Psoas muscle (tissue), 8 donors: ENCODE results near the gene SCTR. TPM values are rescaled to one million over a fixed set of nuclear protein-coding genes. Genes with fewer than 3 reads are reported as not detected.

Experiments used
- ATAC-seq, 4 donors: fragments of 200-7000 bp; cut with Tn5 transposase; one replicate each; pipeline ENCODE4 v1.9.1; 2020; ENCODE audit warnings: moderate library complexity in 3 of 4, mild to moderate bottlenecking in 2 of 4
- DNase-seq, 2 donors: peaks; one replicate each; pipeline ENCODE4 v3.0.0-alpha.2; 2020
- H3K27ac ChIP-seq: fragments of 200-600 bp; one replicate; pipeline ENCODE4 v1.8.0; 2022
- H3K27me3 ChIP-seq, 3 donors: fragments of 200-600 bp in 1 of 3; one replicate each; pipeline versions ENCODE4 v1.6.1 to v1.8.0; 2013 to 2022; ENCODE audit warnings: low read length in 2 of 3, mild to moderate bottlenecking in 2 of 3, moderate library complexity in 1 of 3; ENCODE audit not compliant: insufficient read depth in 3 of 3
- H3K36me3 ChIP-seq, 2 donors: fragments of 200-600 bp in 1 of 2; one replicate each; pipeline versions ENCODE4 v1.6.1 to v1.8.0; 2013 to 2022; ENCODE audit warnings: low read depth in 1 of 2, mild to moderate bottlenecking in 1 of 2, moderate library complexity in 1 of 2; ENCODE audit not compliant: insufficient read depth in 1 of 2
- H3K4me1 ChIP-seq: fragments of 200-600 bp; one replicate; pipeline ENCODE4 v1.8.0; 2022
- H3K4me3 ChIP-seq: fragments of 200-600 bp; one replicate; pipeline ENCODE4 v1.8.0; 2022; ENCODE audit warnings: mild to moderate bottlenecking
- H3K9me3 ChIP-seq: fragments of 200-600 bp; one replicate; pipeline ENCODE4 v1.8.0; 2022
- CTCF ChIP-seq: fragments of 200-600 bp; IDR thresholded peaks from one replicate; pipeline ENCODE4 v1.8.0; 2022; ENCODE audit warnings: antibody characterized with exemption
- WGBS, 3 donors: extraction: QIAGEN DNeasy Blood & Tissue Kit; methylation state at CpG; one replicate each; pipeline versions ENCODE4 v1.1.6 to v1.1.7; 2013; 5-methylcytosine and 5-hydroxymethylcytosine counted together
- intact Hi-C, 2 donors: fragments of 100-400 bp; cut with DNase I; formaldehyde crosslinking; loops; one replicate each; pipeline versions ENCODE4 v1.11.0 to v1.14.2; 2022
- polyA plus RNA-seq, 3 donors: library from polyadenylated mRNA; stranded (reverse); fragments of 200-250 nt; gene quantifications; one replicate each; pipeline ENCODE4 v1.2.3, GENCODE V29; 2013
- total RNA-seq, 4 donors: library from RNA; stranded (reverse); fragmentation: NEBNext Ultra II Directional in 2 of 4; extraction: Animal tissue kit (Norgen Biotek cat#: 25700) in 2 of 4; gene quantifications; one replicate each; pipeline versions ENCODE4 v1.2.1 to v1.2.4, GENCODE V29; 2021 to 2023
- donor health status: healthy with polysubstance abuse.
- donor health status: DM: no; HTN: no; CAD: no; lungs with moderate emphysema.
- donor health status: Bipolar disorder and iron deficiency.
- donor health status: healthy.
- donor health status: DM: yes; HTN: yes; CAD: no.
- donor health status: DM: no; HTN: no; CAD: no.
- donor health status: DM: no; HTN: no; CAD: no.
- donor health status: DM: yes; HTN: yes; CAD: no.

SCTR gene
- total and polyA plus RNA-seq, 7 donors = 0.12 to 1.3 (median 0.57) TPM; not detected in 4

DNA sequence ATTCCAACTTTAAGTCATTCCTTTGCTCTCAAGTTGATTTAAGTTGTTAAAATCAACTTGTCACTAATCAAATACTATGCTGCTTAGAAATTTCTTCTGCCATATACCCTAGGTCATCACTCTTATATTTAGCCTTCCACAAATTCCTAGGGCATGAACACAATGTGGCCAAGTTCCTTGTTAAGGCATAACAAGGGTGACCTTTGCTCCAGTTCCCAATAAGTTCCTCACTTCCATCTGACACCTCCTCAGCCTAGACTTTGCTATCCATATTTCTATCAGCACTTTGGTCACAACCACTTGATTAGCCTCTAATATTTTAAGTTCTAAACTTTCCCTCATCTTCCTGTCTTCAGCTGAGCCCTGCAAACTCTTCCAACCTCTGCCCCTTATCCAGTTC lies 102.5 kb downstream of the SCTR start:
- Histone ChIP-seq H3K27me3 (peaks cover 0 to under 1% (median 0%) of the 10 kb centered on the region in 3 donors), H3K4me1 (no peaks in the 10 kb centered on the region), H3K27ac (no peak overlapping the region), H3K4me3 (no peak overlapping the region), H3K36me3 (no peaks in the 10 kb centered on the region), H3K9me3 (no peaks in the 10 kb centered on the region)
- ATAC-seq (no peak), DNase-seq (no peak)
- intact Hi-C loops = no loop called here
- no peak for TF ChIP-seq CTCF

DNA sequence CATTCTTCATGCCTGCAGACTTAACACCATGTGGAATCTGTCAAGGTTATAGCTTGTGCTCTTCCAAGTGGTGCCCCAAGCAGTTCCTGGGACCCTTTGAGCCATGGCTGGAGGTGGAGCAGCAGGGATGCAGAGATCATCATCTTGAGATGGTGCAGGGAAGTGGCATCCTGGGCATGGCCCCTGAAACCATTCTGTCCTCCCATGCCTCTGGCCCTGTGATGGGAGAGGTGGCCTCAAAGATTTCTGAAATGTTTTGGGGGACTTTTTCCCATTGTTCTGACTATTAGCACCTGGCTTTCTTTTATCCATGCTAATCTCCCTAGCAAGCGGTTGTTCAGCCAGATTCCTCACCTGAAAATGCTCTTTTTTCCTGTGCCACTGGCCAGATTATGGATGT lies 103.0 kb downstream of the SCTR start:
- no peaks in the 10 kb centered on the region for H3K27me3 ChIP-seq
- no peak for ATAC-seq
- WGBS, 3 donors = 95 to 100% (median 100%) methylated on average over 1 of the region's 1 CpG
- no peaks in the 10 kb centered on the region for H3K9me3 ChIP-seq
- no peaks in the 10 kb centered on the region for H3K4me1 ChIP-seq
- intact Hi-C loops = no loop called here
- no peak overlapping the region for H3K27ac ChIP-seq
- H3K36me3 ChIP-seq = no peaks in the 10 kb centered on the region
- DNase-seq = no peak
- H3K4me3 ChIP-seq = no peak overlapping the region
- TF ChIP-seq CTCF = no peak

- intact Hi-C loops = no loop called here
- Histone ChIP-seq H3K27ac (no peak overlapping the region), H3K4me1 (no peaks in the 10 kb centered on the region), H3K27me3 (no peaks in the 10 kb centered on the region), H3K9me3 (no peaks in the 10 kb centered on the region), H3K36me3 (no peaks in the 10 kb centered on the region), H3K4me3 (no peak overlapping the region)
- no peak for ATAC-seq
- TF ChIP-seq CTCF = no peak
- WGBS, 3 donors = 50 to 65% (median 63%) methylated on average over 1 of the region's 1 CpG
- no peak for DNase-seq
Measured at GRCh38 chr2:119419803-119420508, 104.3 kb downstream of the SCTR start.

GRCh38 chr2:119419065-119419464 lies 105.2 kb downstream of the SCTR start:
- 89 to 95% (median 90%) methylated on average over 1 of the region's 1 CpG for WGBS, 3 donors

More at GRCh38 chr2:119419065-119419464, 105.2 kb downstream of the SCTR start:
- Histone ChIP-seq H3K27me3 (no peaks in the 10 kb centered on the region), H3K27ac (no peak overlapping the region), H3K4me1 (no peaks in the 10 kb centered on the region), H3K9me3 (no peaks in the 10 kb centered on the region), H3K36me3 (no peaks in the 10 kb centered on the region), H3K4me3 (no peak overlapping the region)
- intact Hi-C loops = no loop called here
- ATAC-seq = no peak
- no peak for DNase-seq
- TF ChIP-seq CTCF = no peak
